HG02943 (cell line): ENCODE results near the gene CSRP2.

Experiments used
- ATAC-seq: cut with Tn5 transposase; IDR thresholded peaks from one replicate; pipeline ENCODE4 v1.9.1; 2021; ENCODE audit warnings: mild to moderate bottlenecking, low read depth, moderate library complexity; ENCODE audit not compliant: unreplicated experiment

CSRP2 gene

DNA sequence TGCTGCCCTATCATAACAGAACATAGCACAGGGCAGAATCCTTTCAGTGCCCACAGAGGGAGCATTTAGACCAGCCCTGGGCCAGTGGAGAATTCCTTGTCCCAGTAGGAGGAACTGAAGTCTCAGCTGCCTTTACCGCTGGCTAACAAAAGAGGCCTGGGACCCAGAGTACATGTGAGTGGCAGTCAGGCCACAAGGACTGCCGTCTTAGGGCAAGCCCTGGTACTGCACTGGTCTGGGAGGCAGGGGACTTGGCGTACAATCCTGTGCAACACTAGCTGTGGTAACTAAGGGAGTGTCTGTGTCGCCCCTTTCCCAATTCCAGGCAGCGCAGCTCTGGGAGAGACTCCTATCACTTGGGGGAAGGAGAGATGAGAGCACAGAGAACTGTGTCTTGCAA is 17.0 kb upstream of the CSRP2 start:
- no peak for ATAC-seq

DNA sequence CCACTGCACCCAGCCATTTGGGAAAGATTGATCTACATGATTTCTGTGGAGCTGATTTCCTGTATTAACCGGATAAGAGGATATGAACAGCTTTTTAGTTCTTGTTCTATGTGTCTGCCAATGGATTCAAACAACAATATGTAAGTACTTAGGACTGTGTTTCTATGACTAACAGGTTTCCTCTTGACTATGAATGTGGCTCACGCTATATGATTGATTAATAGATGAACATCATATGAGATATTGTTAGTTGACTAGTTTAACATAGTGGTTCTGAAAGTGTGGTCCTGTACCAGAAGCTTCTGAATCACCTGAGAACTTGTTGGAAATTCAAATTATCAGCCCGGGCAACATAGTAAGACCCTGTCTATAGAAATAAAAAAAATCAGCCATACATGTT is 12.8 kb upstream of the CSRP2 start:
- no peak for ATAC-seq

DNA sequence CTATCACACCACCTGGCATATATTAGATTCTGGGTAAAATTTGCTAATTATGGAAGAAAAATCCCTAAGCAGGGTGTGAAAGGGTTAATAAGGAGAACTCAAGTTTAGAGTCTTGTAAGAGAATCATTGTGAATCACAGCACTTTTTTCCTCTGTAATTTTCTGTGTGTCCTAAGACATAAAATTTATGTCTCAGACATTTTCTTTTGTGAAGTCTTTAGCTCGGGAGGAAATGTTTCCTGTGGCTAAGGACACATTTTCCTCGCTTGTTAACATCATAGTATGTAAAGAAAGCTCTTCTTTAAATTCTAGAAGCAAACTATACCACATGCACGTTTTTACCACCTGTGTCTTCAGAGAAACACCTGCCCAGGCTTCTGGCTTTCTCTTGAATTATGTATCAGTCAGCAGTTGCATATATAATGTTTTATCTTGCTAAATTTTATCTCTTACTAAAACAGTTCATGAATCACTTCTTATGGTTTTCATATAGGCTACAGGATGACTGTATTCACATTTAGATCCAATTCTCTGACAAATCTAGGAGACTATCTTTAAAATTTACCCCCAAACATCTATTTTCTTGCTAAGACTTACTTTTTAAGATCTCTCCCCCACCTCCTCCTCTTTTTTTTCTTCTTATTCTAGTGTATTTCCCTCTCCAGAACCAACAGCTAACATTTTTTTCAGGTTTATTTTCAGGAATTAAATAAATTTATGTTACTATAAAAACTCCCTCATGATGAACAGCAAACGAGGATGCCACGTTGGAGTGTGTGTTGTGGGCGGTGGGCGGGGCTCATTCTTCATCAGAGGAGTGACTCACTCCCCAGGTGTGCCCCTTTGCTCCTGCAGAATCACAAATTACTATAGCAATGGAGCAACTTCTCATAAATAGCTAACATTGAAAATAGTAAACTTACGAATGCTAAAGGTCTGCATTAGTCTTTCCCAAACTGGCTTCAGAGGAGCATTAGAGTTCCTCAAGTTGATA is 11.6 kb upstream of the CSRP2 start:
- no peak for ATAC-seq

DNA sequence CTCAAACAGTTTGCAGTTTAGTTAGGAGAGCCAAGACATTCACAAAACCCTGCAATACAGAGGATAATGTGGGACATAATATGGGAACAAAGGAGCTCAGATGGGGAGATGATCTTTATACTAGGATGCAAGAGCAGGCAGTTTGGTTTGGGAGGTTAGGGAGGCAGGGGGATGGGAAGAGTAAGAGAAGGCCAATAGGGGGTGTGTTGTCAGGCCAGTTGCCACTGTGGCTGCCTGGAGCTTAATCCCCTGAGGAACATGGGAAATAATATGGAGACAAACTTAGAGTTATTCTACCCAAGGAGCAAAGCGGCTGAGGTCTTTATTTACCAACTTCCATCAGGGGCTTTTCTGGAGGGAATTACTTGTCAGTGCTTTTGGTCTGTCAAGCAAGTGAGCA is 10.0 kb upstream of the CSRP2 start:
- ATAC-seq, result no peak

DNA sequence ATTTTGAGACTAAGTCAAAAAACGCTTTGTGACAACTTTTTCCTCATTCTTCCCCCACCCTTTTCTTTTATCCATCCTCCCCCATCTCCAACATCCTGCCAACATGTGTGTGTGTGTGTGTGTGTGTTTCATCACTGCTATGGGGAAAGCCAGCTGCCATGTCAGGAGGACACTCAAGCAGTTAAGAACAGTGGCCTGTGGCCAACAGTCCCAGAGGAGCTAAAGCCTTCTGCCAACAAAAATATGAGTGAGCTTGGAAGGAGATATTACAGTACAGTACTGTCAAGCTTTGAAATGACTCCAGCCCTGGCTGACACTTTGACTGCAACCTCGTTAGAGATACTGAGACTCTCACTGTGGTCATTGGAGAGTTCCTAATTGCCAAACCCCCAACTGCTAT is 5.0 kb upstream of the CSRP2 start:
- no peak for ATAC-seq

DNA sequence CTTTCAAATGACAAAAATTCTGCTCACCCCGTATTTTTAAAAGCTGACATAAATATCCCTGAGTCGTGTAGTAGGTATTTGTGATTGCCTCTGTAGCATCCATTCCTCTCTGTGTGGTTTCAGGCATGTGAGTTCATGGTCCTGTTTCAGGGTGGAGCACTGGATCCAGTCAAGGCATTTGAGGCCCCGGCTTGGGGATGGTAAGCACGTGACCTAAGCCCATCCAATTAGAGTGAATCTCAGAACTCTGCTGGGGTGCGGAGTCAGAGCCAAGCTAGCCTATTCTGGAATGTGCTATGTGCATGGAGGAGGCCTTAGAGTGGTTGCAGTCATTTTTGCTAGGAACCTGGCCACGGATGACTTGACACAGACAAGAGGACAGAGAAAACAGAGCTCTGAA is 4.3 kb upstream of the CSRP2 start:
- ATAC-seq, result no peak

DNA sequence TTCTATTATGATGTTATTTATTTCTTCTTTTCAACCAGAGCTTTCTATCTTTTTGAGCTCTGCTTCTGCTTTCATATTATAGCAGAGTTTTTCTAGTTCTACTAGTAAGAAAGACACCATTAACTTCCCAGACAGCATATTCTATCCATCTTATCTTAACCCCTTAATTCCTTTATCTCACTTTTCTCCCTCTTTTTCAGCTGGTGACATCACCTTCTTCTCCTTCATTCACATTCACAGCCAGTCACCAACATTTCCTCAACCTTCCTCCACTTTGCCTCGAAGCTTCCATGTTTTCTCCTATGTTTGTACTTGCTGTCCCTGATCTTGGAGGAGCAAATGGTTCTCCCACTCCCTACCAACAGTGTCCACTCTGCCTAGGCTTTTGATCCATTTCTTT is 3.5 kb upstream of the CSRP2 start:
- no peak for ATAC-seq

DNA sequence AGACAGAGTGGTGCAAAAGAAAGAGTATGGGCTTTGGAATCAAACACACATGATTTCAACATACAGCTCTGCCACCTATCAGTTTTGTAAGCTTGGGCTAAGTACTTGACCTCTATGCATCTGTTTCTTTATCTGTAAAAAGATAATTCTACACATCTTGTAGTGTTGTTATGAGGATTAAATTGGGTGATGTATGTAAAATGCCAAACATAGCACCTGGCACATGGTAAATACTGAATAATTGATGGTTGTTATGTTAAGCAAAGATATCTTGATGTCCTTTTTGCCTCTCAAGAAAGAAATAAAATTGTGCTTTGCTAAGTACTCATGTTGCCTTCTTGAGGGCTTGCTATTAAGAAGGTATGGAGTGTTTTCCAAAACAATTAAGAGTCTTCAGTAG is 2.3 kb upstream of the CSRP2 start:
- ATAC-seq, result no peak

DNA sequence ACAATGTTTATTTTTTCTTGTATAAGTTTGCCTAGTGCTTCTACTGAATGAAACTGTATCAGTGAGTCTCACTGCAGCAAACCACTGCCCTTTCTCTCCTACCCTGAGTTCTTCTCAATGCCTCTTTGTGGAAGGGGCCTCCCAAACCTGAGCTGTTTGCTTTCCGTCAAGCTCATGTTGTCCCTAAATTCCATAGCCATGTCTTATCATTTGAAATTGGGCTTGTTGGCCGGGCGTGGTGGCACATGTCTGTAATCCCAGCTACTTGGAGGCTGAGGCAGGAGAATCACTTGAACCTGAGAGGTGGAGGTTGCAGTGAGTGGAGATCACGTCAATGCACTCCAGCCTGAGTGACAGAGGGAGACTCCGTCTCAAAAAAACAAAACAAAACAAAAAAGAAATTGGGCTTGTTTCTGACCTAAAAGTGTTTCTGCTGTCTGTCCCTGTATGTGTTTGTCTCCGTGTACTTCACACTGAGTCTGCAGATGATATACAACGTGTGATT is 1.8 kb upstream of the CSRP2 start:
- ATAC-seq, result no peak

DNA sequence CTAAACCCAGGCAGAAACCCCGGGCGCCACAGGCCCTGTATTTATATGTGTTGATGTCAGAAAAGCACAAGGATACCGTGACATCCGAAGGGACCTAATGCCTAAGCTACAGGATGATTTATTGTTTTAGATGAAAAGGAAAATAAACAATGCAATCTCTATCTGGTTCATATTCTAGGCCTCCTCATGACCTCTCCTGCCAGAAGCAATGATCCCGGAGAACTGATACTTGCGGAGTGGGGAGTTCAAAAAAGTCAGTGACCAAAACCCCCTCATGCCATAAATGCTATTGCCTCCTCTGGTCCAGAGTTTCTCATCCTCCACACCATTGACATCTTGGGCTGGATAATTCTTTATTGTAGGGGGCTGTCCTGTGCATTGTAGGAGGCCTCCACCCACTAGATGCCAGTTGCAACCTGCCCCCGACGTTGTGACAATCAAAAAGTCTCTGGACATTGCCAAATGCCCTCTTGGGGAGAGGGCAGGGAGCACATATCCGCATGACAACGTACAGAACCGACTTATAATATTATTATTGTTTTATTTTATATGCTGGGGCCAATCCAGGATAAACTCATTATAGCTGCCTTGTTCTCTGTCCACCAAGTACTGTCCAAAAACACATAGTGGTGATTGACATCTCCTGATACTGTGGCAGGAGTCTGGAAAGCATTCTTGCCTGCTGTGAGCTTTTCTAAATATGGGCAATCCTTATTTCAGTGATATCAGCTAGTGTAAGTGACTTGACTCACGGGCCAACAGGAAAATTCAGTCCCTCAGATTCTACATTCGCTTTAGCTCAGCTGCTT is 1.1 kb upstream of the CSRP2 start:
- no peak for ATAC-seq

DNA sequence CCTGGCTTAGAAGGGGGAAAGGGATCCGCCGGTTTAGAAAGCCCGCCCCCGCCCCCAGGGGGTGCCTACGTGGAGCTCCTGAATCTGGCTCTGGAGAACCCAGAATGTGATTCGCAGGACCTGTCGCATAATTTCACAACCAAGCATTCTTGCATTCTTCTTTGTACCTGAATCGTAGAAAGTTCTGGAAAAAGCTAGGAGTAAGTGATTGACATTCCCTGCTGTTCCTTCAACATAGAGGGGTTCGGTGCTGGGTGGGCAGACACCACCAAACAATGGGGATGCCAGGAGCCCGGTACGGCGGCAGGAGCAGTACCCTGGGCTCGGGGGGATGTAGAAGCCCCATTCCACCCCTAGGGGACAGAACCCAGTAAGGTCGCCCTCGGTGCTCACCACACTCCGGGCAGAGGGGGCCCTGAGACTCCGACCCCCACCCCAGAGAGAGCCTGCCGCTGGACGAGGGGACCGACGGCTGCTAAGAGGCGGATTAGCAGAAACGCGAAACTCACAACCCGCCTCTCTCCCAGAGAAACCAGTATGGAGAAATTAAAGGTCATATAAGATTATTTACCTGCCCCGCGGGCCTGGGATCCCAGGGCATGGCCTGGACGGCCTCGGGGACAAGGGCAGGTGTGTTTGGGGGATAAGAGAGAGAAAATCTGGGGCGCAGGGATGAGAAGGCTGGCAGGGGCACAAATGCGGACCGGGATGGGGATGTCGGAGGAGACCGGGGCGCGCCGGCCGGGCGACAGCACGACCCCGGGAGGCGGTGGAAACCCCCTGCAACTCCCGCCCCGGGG is 520 bp downstream of the CSRP2 start:
- ATAC-seq, result peak; percentile 57

DNA sequence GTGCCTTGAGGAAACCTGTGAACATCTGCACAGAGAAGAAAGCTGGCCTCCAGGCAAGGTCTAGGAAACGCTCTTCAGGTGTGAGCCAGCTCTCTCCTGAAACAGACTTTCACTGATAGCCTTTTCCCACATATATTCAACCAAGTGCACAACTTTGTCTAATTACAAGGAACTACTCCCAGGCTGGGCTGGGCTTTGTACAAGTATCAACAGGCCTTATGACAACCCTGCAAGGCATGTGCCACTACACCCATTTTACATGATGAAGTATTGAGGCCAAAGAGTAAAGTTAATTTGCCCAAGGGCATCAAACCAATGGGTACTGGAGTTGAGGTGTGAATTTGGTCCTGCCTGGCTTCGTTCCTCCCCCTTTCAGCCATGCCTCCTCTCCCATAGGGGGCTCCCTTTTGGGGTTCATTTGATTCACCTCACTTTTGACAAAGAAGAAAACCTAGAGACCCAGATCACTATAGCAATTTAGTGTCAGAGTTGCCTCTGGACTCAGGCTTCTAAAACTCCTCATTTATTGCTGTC is 2.1 kb downstream of the CSRP2 start:
- no peak for ATAC-seq

DNA sequence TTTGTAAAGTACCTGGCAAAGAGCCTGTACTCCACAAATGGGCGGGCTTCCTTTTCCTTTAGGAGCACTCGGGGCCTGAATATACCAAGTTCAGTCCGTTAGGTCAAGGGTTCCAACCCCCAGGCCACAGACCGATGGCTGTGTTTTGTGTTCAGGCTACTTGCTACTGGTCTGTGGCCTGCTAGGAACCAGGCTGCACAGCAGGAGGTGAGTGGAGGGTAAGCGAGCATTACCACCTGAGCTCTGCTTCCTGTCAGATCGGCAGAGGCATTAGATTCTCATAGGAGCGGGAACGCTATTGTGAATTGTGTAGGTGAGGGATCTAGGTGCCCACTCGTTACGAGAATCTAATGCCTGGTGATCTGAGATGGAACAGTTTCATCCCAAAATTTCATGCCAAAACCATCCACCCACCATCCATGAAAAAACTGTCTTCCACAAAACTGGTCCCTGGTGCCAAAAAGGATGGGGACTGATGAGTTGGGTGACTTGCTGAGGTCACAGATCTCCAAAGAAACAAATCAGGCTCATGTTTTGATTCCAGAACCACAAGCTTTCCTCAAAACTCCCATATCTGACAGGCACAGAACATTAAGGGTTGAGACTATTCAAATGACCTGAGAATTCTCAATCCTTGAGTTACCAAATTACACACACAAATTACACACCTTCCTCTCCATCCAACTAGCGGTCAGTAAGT is 4.2 kb downstream of the CSRP2 start:
- ATAC-seq, result no peak

DNA sequence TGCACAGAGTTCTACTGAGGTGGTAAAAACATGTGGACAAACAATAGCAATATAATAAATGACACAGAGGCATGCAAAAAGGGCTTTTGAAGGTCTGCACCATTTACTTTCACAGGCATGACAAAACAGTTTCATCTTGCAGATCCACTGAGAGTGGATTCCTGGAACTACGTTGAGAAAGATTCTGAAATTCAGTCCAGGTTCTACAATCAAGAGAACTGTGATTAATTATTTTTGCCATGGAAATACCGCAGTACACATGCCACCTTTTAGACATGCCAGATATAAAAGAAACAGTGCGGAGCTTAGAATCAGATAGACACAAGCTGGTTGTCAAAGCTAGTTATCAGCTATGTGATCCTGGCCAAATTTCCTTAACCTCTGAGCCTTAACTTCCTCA is 4.8 kb downstream of the CSRP2 start:
- no peak for ATAC-seq

DNA sequence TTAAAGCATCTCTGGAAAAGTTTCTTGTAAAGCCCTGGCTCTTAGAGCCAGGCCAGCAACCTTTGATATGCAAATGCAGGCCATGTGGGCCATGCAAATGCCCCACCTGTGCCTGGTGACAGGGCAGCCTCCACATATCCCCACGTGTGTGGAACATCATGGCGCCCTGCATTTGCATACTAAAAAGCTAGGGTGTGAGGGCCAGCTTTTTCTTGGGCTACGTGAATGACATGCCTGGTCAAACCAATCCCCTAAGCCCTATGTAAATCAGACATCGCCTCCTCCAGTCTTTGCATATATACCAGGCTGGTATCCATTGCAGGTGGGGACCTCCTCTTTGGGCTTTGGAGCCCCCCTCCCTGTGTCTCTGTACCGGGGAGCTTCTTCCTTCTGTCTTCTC is 6.4 kb downstream of the CSRP2 start:
- no peak for ATAC-seq

DNA sequence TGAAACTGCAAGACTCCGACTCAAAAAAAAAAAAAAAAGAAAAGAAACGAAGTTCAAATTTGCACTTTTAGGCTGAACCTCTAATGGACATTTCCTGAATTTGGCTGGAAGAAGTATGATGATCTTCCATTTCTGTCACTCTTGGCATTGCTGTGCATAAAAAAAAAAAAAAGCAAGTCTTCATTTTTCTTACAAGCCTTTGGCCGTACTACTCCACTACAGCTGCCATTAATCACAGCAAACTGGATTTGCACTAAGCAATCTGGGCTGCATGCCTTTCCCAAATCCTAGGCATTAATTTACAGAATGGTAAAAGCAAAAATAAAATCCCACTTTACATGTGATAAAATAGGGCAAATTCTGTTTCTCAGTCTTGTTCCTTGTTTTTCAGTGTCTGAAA is 7.1 kb downstream of the CSRP2 start:
- no peak for ATAC-seq

DNA sequence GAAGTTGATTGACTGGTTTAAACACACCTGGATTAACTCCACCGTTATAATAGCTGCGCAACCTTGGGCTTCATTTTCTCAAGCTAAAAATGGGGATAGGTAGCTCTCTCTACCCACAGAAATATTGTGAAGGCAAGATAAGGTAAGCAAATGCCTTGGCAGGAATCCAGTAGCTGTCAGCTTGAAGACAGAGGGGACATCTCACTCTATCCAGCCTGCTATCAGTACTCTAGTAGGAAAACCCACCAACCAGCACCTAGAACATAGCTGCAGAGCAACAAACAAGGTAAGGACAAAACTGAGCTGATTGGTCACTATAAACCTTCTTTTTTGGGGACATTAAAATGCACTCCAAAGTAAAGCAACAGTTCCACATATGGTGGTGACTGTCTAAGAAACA is 7.7 kb downstream of the CSRP2 start:
- ATAC-seq, result no peak

DNA sequence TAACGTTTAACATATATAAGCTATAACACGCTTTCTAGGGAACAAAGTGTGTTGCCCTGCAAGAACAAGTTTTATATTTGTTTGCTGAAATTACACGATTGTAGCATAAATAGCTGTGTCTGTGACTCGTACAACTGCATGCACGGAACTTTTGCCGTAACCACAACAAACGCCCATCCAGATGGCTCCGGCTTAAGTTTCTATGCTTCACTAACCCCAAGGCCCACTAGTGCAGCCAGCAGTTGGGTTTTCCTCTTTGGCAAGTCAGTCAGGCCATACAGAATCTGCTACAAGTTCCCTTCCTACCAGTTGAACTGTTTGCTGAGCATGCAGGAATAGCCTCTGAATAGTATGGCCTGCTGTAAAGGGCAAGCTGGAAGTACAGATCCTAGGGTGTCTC is 12.1 kb downstream of the CSRP2 start:
- ATAC-seq, result peak; percentile 61

DNA sequence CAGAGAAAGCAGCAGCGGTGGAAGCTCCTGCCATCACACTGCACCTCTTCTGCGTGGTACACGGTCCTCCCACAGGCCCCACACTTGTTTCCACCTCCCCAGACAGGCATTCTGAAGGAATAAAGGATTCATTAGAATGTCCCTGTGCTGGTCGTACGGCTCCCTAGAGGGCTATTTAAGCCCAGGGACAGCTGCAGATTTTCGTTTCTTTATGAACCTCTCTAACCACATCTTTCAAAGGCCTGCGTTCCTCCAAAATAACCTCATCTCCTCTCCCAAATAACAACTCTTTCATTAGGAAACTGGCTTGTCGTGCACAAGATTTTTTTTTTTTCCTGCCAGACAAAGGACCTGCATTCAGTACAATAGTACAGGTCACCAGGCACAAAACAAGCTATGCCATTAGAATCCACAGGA is 12.7 kb downstream of the CSRP2 start:
- ATAC-seq, result no peak
